OCI-LY7 (cell line): ENCODE results near the gene ENTPD1. TPM values are rescaled to one million over a fixed set of nuclear protein-coding genes. Genes with fewer than 3 reads are reported as not detected.

Experiments used
- BruUV-seq: library from RNA; stranded (reverse); fragments of 400-500 nt; replicated peaks from 2 replicates; lab custom pipeline; 2021; lab: Mats Ljungman, UMichigan
- CTCF ChIA-PET: fragments of 300-600 bp; sonication (Branson Sonifier 250); formaldehyde crosslinking; loops from one replicate; lab custom pipeline; 2022; ENCODE audit warnings: antibody characterized with exemption; ENCODE audit not compliant: unreplicated experiment; lab: Charles Lee
- POLR2A ChIA-PET: fragments of 300-600 bp; sonication (Branson Sonifier 250); formaldehyde crosslinking; loops from one replicate; lab custom pipeline; 2022; ENCODE audit warnings: antibody characterized with exemption; lab: Charles Lee
- DNase-seq: peaks from one replicate; pipeline ENCODE4 v3.0.0-alpha.2; 2015; ENCODE audit warnings: low spot score
- H2AFZ ChIP-seq: fragments of 200-600 bp; sonication (generic), shearing (Covaris generic); 2 replicates; pipeline ENCODE4 v1.6.1; 2014; ENCODE audit warnings: mild to moderate bottlenecking, antibody characterized with exemption, low read length, moderate library complexity
- H3K27ac ChIP-seq: fragments of 200-600 bp; sonication (generic); 2 replicates; pipeline ENCODE4 v1.5.1; 2014; ENCODE audit warnings: mixed run types, low read depth, mild to moderate bottlenecking, moderate library complexity, low read length, inconsistent platforms; ENCODE audit not compliant: poor library complexity, severe bottlenecking
- H3K36me3 ChIP-seq: fragments of 200-600 bp; sonication (generic); 2 replicates; pipeline ENCODE4 v1.6.1; 2014; ENCODE audit warnings: mild to moderate bottlenecking, antibody characterized with exemption, low read length, moderate library complexity, mixed read lengths; ENCODE audit not compliant: insufficient read depth
- H3K4me1 ChIP-seq: fragments of 200-600 bp; sonication (generic); 2 replicates; pipeline ENCODE4 v1.5.1; 2014; ENCODE audit warnings: mild to moderate bottlenecking, low read length; ENCODE audit not compliant: insufficient read depth, poor library complexity, severe bottlenecking
- H3K4me2 ChIP-seq: fragments of 200-600 bp; sonication (generic); 2 replicates; pipeline ENCODE4 v1.6.1; 2014; ENCODE audit warnings: mild to moderate bottlenecking, low read length
- H3K4me3 ChIP-seq: fragments of 200-600 bp; sonication (generic); 2 replicates; pipeline ENCODE4 v1.5.1; 2014; ENCODE audit warnings: mild to moderate bottlenecking, low read depth, low read length; ENCODE audit not compliant: poor library complexity, severe bottlenecking
- H3K79me2 ChIP-seq: fragments of 200-600 bp; sonication (generic); 2 replicates; pipeline ENCODE4 v1.6.1; 2016; ENCODE audit warnings: low read depth, mild to moderate bottlenecking, low read length, moderate library complexity, mixed read lengths; ENCODE audit not compliant: insufficient read depth
- H3K9me2 ChIP-seq: fragments of 200-600 bp; sonication (generic); 2 replicates; pipeline ENCODE4 v1.6.1; 2016; ENCODE audit warnings: mild to moderate bottlenecking, low read length, mixed read lengths; ENCODE audit not compliant: insufficient read depth
- H3K9me3 ChIP-seq: fragments of 200-600 bp; sonication (generic); 2 replicates; pipeline ENCODE4 v1.6.1; 2014; ENCODE audit warnings: mild to moderate bottlenecking, mixed run types, low read length, mixed read lengths
- H4K20me1 ChIP-seq: fragments of 200-600 bp; sonication (generic); 2 replicates; pipeline ENCODE4 v1.6.1; 2014; ENCODE audit warnings: mild to moderate bottlenecking, antibody characterized with exemption, low read length, moderate library complexity, mixed read lengths; ENCODE audit not compliant: insufficient read depth
- EZH2phosphoT487 ChIP-seq: fragments of 200-600 bp; sonication (generic); IDR thresholded peaks from 2 replicates; pipeline ENCODE4 v1.6.1; 2018; ENCODE audit warnings: low read depth, borderline replicate concordance, mild to moderate bottlenecking, mixed run types, antibody characterized with exemption, low read length, moderate library complexity, mixed read lengths
- intact Hi-C: fragments of 100-400 bp; cut with micrococcal nuclease; formaldehyde crosslinking; loops from one replicate; pipeline ENCODE4 v1.10.0; 2022; ENCODE audit not compliant: unreplicated experiment
- total RNA-seq, 2 experiments: library from RNA; depleted of rRNA in 1 of 2; stranded (reverse); fragments of >200 nt in 1 of 2; shearing (Covaris generic) in 1 of 2; gene quantifications; 2 replicates each; pipeline ENCODE4 v1.2.3, GENCODE V29; 2014 to 2022
- TF ChIP-seq, protein P1 (sequence below): fragments of 200-600 bp; sonication (generic); conservative IDR thresholded peaks from 2 replicates; pipeline ENCODE4 v1.5.1; 2014; ENCODE audit warnings: mild to moderate bottlenecking, antibody characterized with exemption, low read length, moderate library complexity, mixed read lengths

ENTPD1 gene
- total RNA-seq, 2 experiments from 2014 or later: 5.1 to 6.7 TPM

- TF ChIP-seq, protein P1, sequence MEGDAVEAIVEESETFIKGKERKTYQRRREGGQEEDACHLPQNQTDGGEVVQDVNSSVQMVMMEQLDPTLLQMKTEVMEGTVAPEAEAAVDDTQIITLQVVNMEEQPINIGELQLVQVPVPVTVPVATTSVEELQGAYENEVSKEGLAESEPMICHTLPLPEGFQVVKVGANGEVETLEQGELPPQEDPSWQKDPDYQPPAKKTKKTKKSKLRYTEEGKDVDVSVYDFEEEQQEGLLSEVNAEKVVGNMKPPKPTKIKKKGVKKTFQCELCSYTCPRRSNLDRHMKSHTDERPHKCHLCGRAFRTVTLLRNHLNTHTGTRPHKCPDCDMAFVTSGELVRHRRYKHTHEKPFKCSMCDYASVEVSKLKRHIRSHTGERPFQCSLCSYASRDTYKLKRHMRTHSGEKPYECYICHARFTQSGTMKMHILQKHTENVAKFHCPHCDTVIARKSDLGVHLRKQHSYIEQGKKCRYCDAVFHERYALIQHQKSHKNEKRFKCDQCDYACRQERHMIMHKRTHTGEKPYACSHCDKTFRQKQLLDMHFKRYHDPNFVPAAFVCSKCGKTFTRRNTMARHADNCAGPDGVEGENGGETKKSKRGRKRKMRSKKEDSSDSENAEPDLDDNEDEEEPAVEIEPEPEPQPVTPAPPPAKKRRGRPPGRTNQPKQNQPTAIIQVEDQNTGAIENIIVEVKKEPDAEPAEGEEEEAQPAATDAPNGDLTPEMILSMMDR: peak; percentile 90
- TF ChIP-seq EZH2phosphoT487: no peak
- POLR2A ChIA-PET: interaction anchor here (0.6 to 2.6 kb wide), 11 partner anchors 19 to 836 kb away, joined by 3 to 17 read pairs (median 4); partner anchors contain the start of gene TCTN3
- no TSS peak for BruUV-seq
Observed at GRCh38 chr10:95864906-95865813, 109.2 kb downstream of the ENTPD1 start.

GRCh38 chr10:95865814-95866466 is 110.0 kb downstream of the ENTPD1 start:
- no peaks in the 10 kb centered on the region for H4K20me1 ChIP-seq

More at GRCh38 chr10:95864906-95865813, 109.2 kb downstream of the ENTPD1 start:
- CTCF ChIA-PET: interaction anchor here (0.6 to 3.4 kb wide), 8 partner anchors 15 to 171 kb away, joined by 3 to 35 read pairs (median 4); partner anchors contain the start of gene TCTN3
- Histone ChIP-seq H3K27ac (peak overlapping the region; percentile 20), H3K36me3 (no peaks in the 10 kb centered on the region), H4K20me1 (no peaks in the 10 kb centered on the region), H3K9me3 (no peaks in the 10 kb centered on the region), H3K4me2 (peak overlapping the region; percentile 38), H3K79me2 (no peaks in the 10 kb centered on the region), H3K9me2 (no peaks in the 10 kb centered on the region), H2AFZ (peak overlapping the region; percentile 87), H3K4me3 (no peak overlapping the region), H3K4me1 (peaks cover 16% of the 10 kb centered on the region)
- intact Hi-C loops: loop anchor here (1.0 to 10.0 kb wide), 5 partner anchors 123 to 490 kb away; no protein-coding TSS in a partner anchor
- DNase-seq: peak; percentile 87

More at GRCh38 chr10:95865814-95866466, 110.0 kb downstream of the ENTPD1 start:
- Histone ChIP-seq H2AFZ (no peak overlapping the region), H3K9me3 (no peaks in the 10 kb centered on the region), H3K36me3 (no peaks in the 10 kb centered on the region), H3K4me2 (no peak overlapping the region), H3K9me2 (no peaks in the 10 kb centered on the region), H3K4me1 (peaks cover 16% of the 10 kb centered on the region), H3K79me2 (no peaks in the 10 kb centered on the region), H3K4me3 (no peak overlapping the region), H3K27ac (no peak overlapping the region)
- no peak for DNase-seq
- no TSS peak for BruUV-seq
- intact Hi-C loops: loop anchor here (1.0 to 10.0 kb wide), 5 partner anchors 122 to 491 kb away; no protein-coding TSS in a partner anchor
- CTCF ChIA-PET: interaction anchor here (1.2 to 3.4 kb wide), 3 partner anchors 22 to 172 kb away, joined by 4 to 35 read pairs (median 10); partner anchors contain the start of gene TCTN3
- no peak for TF ChIP-seq EZH2phosphoT487
- TF ChIP-seq, protein P1: no peak
- POLR2A ChIA-PET: interaction anchor here (0.6 to 2.6 kb wide), 9 partner anchors 20 to 835 kb away, joined by 3 to 17 read pairs (median 4); partner anchors contain the start of gene TCTN3
